NCI-H1092 treated with DMSO at 0.1 percent for 48 hours (cell line): ENCODE measurements around the gene KCNH1.

Source experiments
- DNase-seq: peaks from one replicate; lab custom pipeline; 2025; lab: John Stamatoyannopoulos, UW

Gene KCNH1

GRCh38 chr1:210751911-210752310, 382.0 kb downstream of the KCNH1 start:
- no peak for DNase-seq

GRCh38 chr1:210750468-210750867, 383.5 kb downstream of the KCNH1 start:
- DNase-seq, result no peak

- DNase-seq, result no peak
Observed at GRCh38 chr1:210748796-210749195, 385.2 kb downstream of the KCNH1 start.

GRCh38 chr1:210747890-210748289, 386.1 kb downstream of the KCNH1 start:
- DNase-seq, result no peak

GRCh38 chr1:210747112-210747511, 386.8 kb downstream of the KCNH1 start:
- no peak for DNase-seq

GRCh38 chr1:210746024-210746731, 387.8 kb downstream of the KCNH1 start:
- no peak for DNase-seq

GRCh38 chr1:210743038-210743437, 390.9 kb downstream of the KCNH1 start:
- no peak for DNase-seq

GRCh38 chr1:210741564-210741963, 392.4 kb downstream of the KCNH1 start:
- no peak for DNase-seq

GRCh38 chr1:210739627-210740026, 394.3 kb downstream of the KCNH1 start:
- no peak for DNase-seq

GRCh38 chr1:210738256-210738655, 395.7 kb downstream of the KCNH1 start:
- DNase-seq, result no peak

GRCh38 chr1:210736713-210737112, 397.2 kb downstream of the KCNH1 start:
- no peak for DNase-seq

- DNase-seq, result no peak
Observed at GRCh38 chr1:210731597-210731996, 402.4 kb downstream of the KCNH1 start.

GRCh38 chr1:210731193-210731592, 402.8 kb downstream of the KCNH1 start:
- no peak for DNase-seq

GRCh38 chr1:210730023-210730422, 403.9 kb downstream of the KCNH1 start:
- DNase-seq, result peak; percentile 25

- DNase-seq, result peak; percentile 70
Observed at GRCh38 chr1:210728437-210729149, 405.4 kb downstream of the KCNH1 start.

GRCh38 chr1:210727709-210728108, 406.2 kb downstream of the KCNH1 start:
- no peak for DNase-seq

GRCh38 chr1:210726621-210727020, 407.3 kb downstream of the KCNH1 start:
- no peak for DNase-seq

- no peak for DNase-seq
Observed at GRCh38 chr1:210724768-210725167, 409.2 kb downstream of the KCNH1 start.

GRCh38 chr1:210723646-210724045, 410.3 kb downstream of the KCNH1 start:
- DNase-seq, result no peak

- peak; percentile 40 for DNase-seq
Observed at GRCh38 chr1:210722410-210723081, 411.4 kb downstream of the KCNH1 start.

GRCh38 chr1:210715072-210715471, 418.9 kb downstream of the KCNH1 start:
- no peak for DNase-seq

- DNase-seq, result peak; percentile 48
Observed at GRCh38 chr1:210711825-210712612, 421.9 kb downstream of the KCNH1 start.
